H9 (cell line): ENCODE measurements around the gene EFHD1. TPM values are rescaled to one million over a fixed set of nuclear protein-coding genes. Genes with fewer than 3 reads are reported as not detected.
A peak's percentile ranks its signal among the peaks of the same experiment; 100 is the strongest.

Experiments
- DNase-seq: peaks from one replicate; pipeline ENCODE4 v3.0.0-alpha.2; 2017
- H2AFZ ChIP-seq: one replicate; pipeline ENCODE4 v1.6.1; 2013; ENCODE audit warnings: mild to moderate bottlenecking, low read length, control low read depth, moderate library complexity
- H2AK5ac ChIP-seq: 2 replicates; pipeline ENCODE4 v1.6.1; 2013; ENCODE audit warnings: low read length, control low read depth, mixed read lengths; ENCODE audit not compliant: insufficient read length
- H2BK120ac ChIP-seq: one replicate; pipeline ENCODE4 v1.6.1; 2013; ENCODE audit warnings: low read depth, mild to moderate bottlenecking, low read length, control low read depth, inconsistent platforms; ENCODE audit not compliant: poor library complexity, severe bottlenecking
- H2BK12ac ChIP-seq: 2 replicates; pipeline ENCODE4 v1.6.1; 2013; ENCODE audit warnings: low read length, control low read depth, mixed read lengths, low read depth; ENCODE audit not compliant: insufficient read length
- H2BK15ac ChIP-seq: 2 replicates; pipeline ENCODE4 v1.6.1; 2013; ENCODE audit warnings: low read depth, low read length, control low read depth
- H2BK20ac ChIP-seq: one replicate; pipeline ENCODE4 v1.6.1; 2013; ENCODE audit warnings: low read depth, mild to moderate bottlenecking, low read length, control low read depth, inconsistent platforms; ENCODE audit not compliant: poor library complexity, severe bottlenecking
- H2BK5ac ChIP-seq: 2 replicates; pipeline ENCODE4 v1.6.1; 2013; ENCODE audit warnings: low read length, control low read depth, mixed read lengths; ENCODE audit not compliant: insufficient read length
- H3K14ac ChIP-seq: 2 replicates; pipeline ENCODE4 v1.6.1; 2013; ENCODE audit warnings: low read length, control low read depth; ENCODE audit not compliant: insufficient read depth
- H3K18ac ChIP-seq: 2 replicates; pipeline ENCODE4 v1.6.1; 2013; ENCODE audit warnings: low read depth, mild to moderate bottlenecking, mixed read lengths, low read length, control low read depth; ENCODE audit not compliant: insufficient read length
- H3K23ac ChIP-seq: 2 replicates; pipeline ENCODE4 v1.6.1; 2013; ENCODE audit warnings: low read length, control low read depth, mixed read lengths, low read depth; ENCODE audit not compliant: insufficient read length
- H3K23me2 ChIP-seq: 2 replicates; pipeline ENCODE4 v1.6.1; 2013; ENCODE audit warnings: low read depth, mild to moderate bottlenecking, mixed read lengths, low read length, control low read depth; ENCODE audit not compliant: insufficient read length, poor library complexity, severe bottlenecking
- H3K27ac ChIP-seq: 2 replicates; pipeline ENCODE4 v1.5.1; 2013; ENCODE audit warnings: low read length, control low read depth, mixed read lengths, low read depth; ENCODE audit not compliant: insufficient read length
- H3K27me3 ChIP-seq: 2 replicates; pipeline ENCODE4 v1.6.1; 2013; ENCODE audit warnings: low read length, control low read depth, inconsistent platforms; ENCODE audit not compliant: insufficient read depth
- H3K4ac ChIP-seq: 2 replicates; pipeline ENCODE4 v1.6.1; 2013; ENCODE audit warnings: low read depth, mild to moderate bottlenecking, control low read depth, inconsistent platforms, low read length, moderate library complexity
- H3K4me1 ChIP-seq: 2 replicates; pipeline ENCODE4 v1.6.1; 2013; ENCODE audit warnings: low read length, control low read depth, inconsistent platforms; ENCODE audit not compliant: insufficient read depth
- H3K4me2 ChIP-seq: 2 replicates; pipeline ENCODE4 v1.6.1; 2013; ENCODE audit warnings: low read length, control low read depth, mixed read lengths; ENCODE audit not compliant: insufficient read length, insufficient read depth
- H3K56ac ChIP-seq: 2 replicates; pipeline ENCODE4 v1.6.1; 2013; ENCODE audit warnings: low read depth, mild to moderate bottlenecking, mixed read lengths, low read length, control low read depth; ENCODE audit not compliant: insufficient read length
- H3K79me1 ChIP-seq: 2 replicates; pipeline ENCODE4 v1.6.1; 2013; ENCODE audit warnings: low read depth, mild to moderate bottlenecking, moderate library complexity, low read length, control low read depth, inconsistent platforms; ENCODE audit not compliant: insufficient read depth, poor library complexity, severe bottlenecking
- H3K79me2 ChIP-seq: 2 replicates; pipeline ENCODE4 v1.6.1; 2013; ENCODE audit warnings: low read length, control low read depth, inconsistent platforms; ENCODE audit not compliant: insufficient read depth
- H3K9ac ChIP-seq: 2 replicates; pipeline ENCODE4 v1.6.1; 2013; ENCODE audit warnings: low read length, control low read depth, mixed read lengths; ENCODE audit not compliant: insufficient read length; ENCODE audit errors: extremely low read depth
- H3K9me3 ChIP-seq: one replicate; pipeline ENCODE4 v1.6.1; 2013; ENCODE audit warnings: low read depth, low read length, inconsistent platforms; ENCODE audit not compliant: control insufficient read depth
- H3T11ph ChIP-seq: one replicate; pipeline ENCODE4 v1.6.1; 2013; ENCODE audit warnings: mild to moderate bottlenecking, low read length, control low read depth, inconsistent platforms
- H4K20me1 ChIP-seq: one replicate; pipeline ENCODE4 v1.6.1; 2013; ENCODE audit not compliant: control insufficient read depth, insufficient read length, insufficient read depth
- H4K5ac ChIP-seq: 2 replicates; pipeline ENCODE4 v1.6.1; 2013; ENCODE audit warnings: low read depth, mild to moderate bottlenecking, mixed read lengths, low read length, control low read depth; ENCODE audit not compliant: insufficient read length
- H4K8ac ChIP-seq: replicated peaks from 2 replicates; pipeline ENCODE4 v1.6.1; 2013; ENCODE audit warnings: low read length, control low read depth, mixed read lengths, low read depth; ENCODE audit not compliant: insufficient read length
- H4K91ac ChIP-seq: 2 replicates; pipeline ENCODE4 v1.6.1; 2013; ENCODE audit warnings: low read depth, mild to moderate bottlenecking, moderate library complexity, mixed read lengths, low read length, control low read depth; ENCODE audit not compliant: insufficient read length
- H3K27ac Mint-ChIP-seq, 3 experiments: 2 replicates in 2 of 3; 3 replicates in 1 of 3; pipeline ENCODE4 v1.8.0; 2020 to 2021; ENCODE audit warnings: mixed read lengths in 3 of 3, mild to moderate bottlenecking in 1 of 3, moderate library complexity in 1 of 3
- H3K27me3 Mint-ChIP-seq: 2 replicates; pipeline ENCODE4 v1.8.0; 2021; ENCODE audit warnings: low read depth, mild to moderate bottlenecking, moderate library complexity, mixed read lengths
- H3K36me3 Mint-ChIP-seq, 3 experiments: 2 replicates in 2 of 3; 3 replicates in 1 of 3; pipeline ENCODE4 v1.8.0; 2020 to 2021; ENCODE audit warnings: low read depth in 3 of 3, mixed read lengths in 3 of 3; ENCODE audit not compliant: insufficient read depth in 1 of 3
- H3K4me1 Mint-ChIP-seq, 2 experiments: 2 replicates each; pipeline ENCODE4 v1.8.0; 2020; ENCODE audit warnings: mixed read lengths in 2 of 2
- H3K4me3 Mint-ChIP-seq, 2 experiments: 2 replicates in 1 of 2; 3 replicates in 1 of 2; pipeline ENCODE4 v1.8.0; 2020 to 2021; ENCODE audit warnings: mild to moderate bottlenecking in 2 of 2, mixed read lengths in 2 of 2, moderate library complexity in 1 of 2
- H3K9me3 Mint-ChIP-seq, 2 experiments: 2 replicates in 1 of 2; 3 replicates in 1 of 2; pipeline ENCODE4 v1.8.0; 2020; ENCODE audit warnings: mild to moderate bottlenecking in 2 of 2, mixed read lengths in 2 of 2, moderate library complexity in 1 of 2
- CTCF ChIP-seq: fragments of 200-600 bp; sonication (generic); conservative IDR thresholded peaks from 3 replicates; pipeline ENCODE4 v1.8.0; 2021; ENCODE audit warnings: antibody characterized with exemption, mild to moderate bottlenecking
- WGBS: extraction: QIAGEN DNeasy Blood & Tissue Kit; methylation state at CpG from one replicate; pipeline ENCODE4 v1.1.7; 2013; ENCODE audit warnings: missing lambda C conversion rate, low lambda C conversion rate, mixed read lengths; ENCODE audit not compliant: insufficient read length; ENCODE audit errors: extremely low coverage; 5-methylcytosine and 5-hydroxymethylcytosine counted together
- total RNA-seq: library from RNA; stranded (reverse); gene quantifications from 2 replicates; pipeline ENCODE4 v1.2.1, GENCODE V29; 2021

Gene EFHD1
- total RNA-seq, 1 experiment from 2014 or later, result 2.8 TPM

GRCh38 chr2:232662486-232663260 is 29.3 kb downstream of the EFHD1 start:
- no peak for TF ChIP-seq CTCF
- H4K8ac ChIP-seq, result no peak overlapping the region
- no peaks in the 10 kb centered on the region for H3K79me1 ChIP-seq
- H2BK20ac ChIP-seq, result no peak overlapping the region
- peak overlapping the region in 1 of 3 experiments; percentile 79; a peak in 1 of 7 replicates for H3K27ac Mint-ChIP-seq
- no peak overlapping the region for H3T11ph ChIP-seq
- no peaks in the 10 kb centered on the region for H3K23me2 ChIP-seq
- H2AK5ac ChIP-seq, result no peak overlapping the region
- H2BK15ac ChIP-seq, result no peak overlapping the region
- peaks cover 3 to 4% of the 10 kb centered on the region in 2 experiments; a peak in 2 of 5 replicates for H3K9me3 Mint-ChIP-seq
- no CpG with 5 or more reads among the region's 16 CpGs for WGBS
- no peak overlapping the region for H2BK5ac ChIP-seq
- H3K4me1 Mint-ChIP-seq, result peaks cover 2 to 6% of the 10 kb centered on the region in 2 experiments; a peak in 2 of 4 replicates
- no peak overlapping the region for H4K5ac ChIP-seq
- no peaks in the 10 kb centered on the region for H3K79me2 ChIP-seq
- no peaks in the 10 kb centered on the region for H3K9me3 ChIP-seq
- no peak overlapping the region for H3K4me2 ChIP-seq
- H3K23ac ChIP-seq, result no peak overlapping the region
- DNase-seq, result no peak
- no peak overlapping the region for H3K56ac ChIP-seq
- no peak overlapping the region for H2BK12ac ChIP-seq
- no peak overlapping the region for H2AFZ ChIP-seq
- no peak overlapping the region for H3K18ac ChIP-seq
- H2BK120ac ChIP-seq, result no peak overlapping the region
- H3K27me3 Mint-ChIP-seq, result peaks cover 3% of the 10 kb centered on the region
- H3K27ac ChIP-seq, result no peak overlapping the region
- H3K9ac ChIP-seq, result no peak overlapping the region
- no peaks in the 10 kb centered on the region for H3K27me3 ChIP-seq
- no peak overlapping the region for H4K91ac ChIP-seq
- H4K20me1 ChIP-seq, result no peaks in the 10 kb centered on the region
- H3K4ac ChIP-seq, result no peak overlapping the region
- H3K36me3 Mint-ChIP-seq, result peaks cover 3 to 5% (median 3%) of the 10 kb centered on the region in 3 experiments; a peak in 5 of 7 replicates
- no peaks in the 10 kb centered on the region for H3K4me1 ChIP-seq
- no peak overlapping the region for H3K4me3 Mint-ChIP-seq
- H3K14ac ChIP-seq, result no peak overlapping the region
